Endothelial cell of umbilical vein (primary cell): ENCODE results near the gene LAMB4. TPM values are rescaled to one million over a fixed set of nuclear protein-coding genes. Genes with fewer than 3 reads are reported as not detected.

Experiments used
- BruUV-seq: library from RNA; stranded (reverse); fragments of 400-500 nt; replicated peaks from 2 replicates; lab custom pipeline; 2021; lab: Mats Ljungman, UMichigan
- CTCF ChIA-PET: fragments of 300-600, 350-600 bp; sonication (Branson Sonifier 250); formaldehyde crosslinking; loops from one replicate; lab custom pipeline; 2021; ENCODE audit warnings: antibody characterized with exemption, inconsistent platforms; lab: Charles Lee
- POLR2A ChIA-PET: fragments of 300-600, 350-600 bp; sonication (Branson Sonifier 250); formaldehyde crosslinking; loops from one replicate; lab custom pipeline; 2021; ENCODE audit warnings: antibody characterized with exemption, inconsistent platforms; lab: Charles Lee
- DNase-seq: peaks from one replicate; pipeline ENCODE4 v3.0.0-alpha.2; 2011; ENCODE audit warnings: low read depth, low spot score
- FAIRE-seq: peaks from 2 replicates; lab custom pipeline; 2011; peaks lifted over from hg19 to GRCh38; lab: Jason Lieb, UNC
- H2AFZ ChIP-seq: 2 replicates; pipeline ENCODE4 v1.6.0; 2012; ENCODE audit warnings: low read depth, low read length, control low read depth, inconsistent platforms
- H3K27ac ChIP-seq: 2 replicates; pipeline ENCODE4 v1.5.1; 2011; ENCODE audit warnings: low read depth, mild to moderate bottlenecking, control low read depth, low read length, moderate library complexity; ENCODE audit not compliant: insufficient read depth
- H3K27me3 ChIP-seq, 2 experiments: 2 replicates each; pipeline versions ENCODE4 v1.6.0 to v1.6.1; 2011; ENCODE audit warnings: low read length in 2 of 2, mixed read lengths in 1 of 2; ENCODE audit not compliant: control insufficient read depth in 2 of 2, insufficient read depth in 2 of 2
- H3K36me3 ChIP-seq, 2 experiments: 2 replicates in 1 of 2; 3 replicates in 1 of 2; pipeline ENCODE4 v1.5.1; 2011; ENCODE audit warnings: low read length in 2 of 2, mild to moderate bottlenecking in 1 of 2, moderate library complexity in 1 of 2; ENCODE audit not compliant: control insufficient read depth in 2 of 2, insufficient read depth in 2 of 2; ENCODE audit errors: extremely low read depth in 1 of 2
- H3K4me1 ChIP-seq: 3 replicates; pipeline ENCODE4 v1.5.1; 2011; ENCODE audit warnings: mild to moderate bottlenecking, low read length; ENCODE audit not compliant: control insufficient read depth, insufficient read depth; ENCODE audit errors: extremely low read depth
- H3K4me2 ChIP-seq: 2 replicates; pipeline ENCODE4 v1.6.1; 2011; ENCODE audit warnings: low read length, control low read depth, mixed read lengths; ENCODE audit not compliant: insufficient read depth
- H3K4me3 ChIP-seq, 3 experiments: fragments of 200-600 bp in 1 of 3; sonication (generic), shearing (Covaris generic) in 1 of 3; replicated peaks in 1 of 3; 2 replicates each; pipeline ENCODE4 v1.5.1; 2011 to 2016; ENCODE audit warnings: control low read depth in 3 of 3, low read length in 3 of 3, mild to moderate bottlenecking in 2 of 3, inconsistent platforms in 1 of 3, low read depth in 1 of 3, moderate library complexity in 1 of 3; ENCODE audit not compliant: insufficient read depth in 1 of 3
- H3K79me2 ChIP-seq: 2 replicates; pipeline ENCODE4 v1.6.0; 2012; ENCODE audit warnings: low read length, inconsistent platforms; ENCODE audit not compliant: control insufficient read depth, insufficient read depth
- H3K9ac ChIP-seq: replicated peaks from 2 replicates; pipeline ENCODE3; 2011; ENCODE audit warnings: low read length, control low read depth; ENCODE audit not compliant: insufficient read depth; ENCODE audit errors: extremely low read depth
- H3K9me1 ChIP-seq: replicated peaks from 3 replicates; pipeline ENCODE4 v1.6.0; 2011; ENCODE audit warnings: mild to moderate bottlenecking, low read length; ENCODE audit not compliant: control insufficient read depth, insufficient read depth; ENCODE audit errors: extremely low read depth
- H3K9me3 ChIP-seq: replicated peaks from 2 replicates; pipeline ENCODE4 v1.5.1; 2012; ENCODE audit warnings: low read length, inconsistent platforms; ENCODE audit not compliant: control insufficient read depth, insufficient read depth
- H4K20me1 ChIP-seq: replicated peaks from 2 replicates; pipeline ENCODE3; 2011; ENCODE audit warnings: mild to moderate bottlenecking, low read length; ENCODE audit not compliant: control insufficient read depth, insufficient read depth; ENCODE audit errors: extremely low read depth
- EZH2 ChIP-seq: IDR thresholded peaks from 2 replicates; pipeline ENCODE4 v1.6.1; 2012; ENCODE audit warnings: borderline replicate concordance, low read depth, mild to moderate bottlenecking, moderate library complexity, low read length, inconsistent platforms; ENCODE audit not compliant: severe bottlenecking
- FOS ChIP-seq: IDR thresholded peaks from 2 replicates; pipeline ENCODE4 v1.6.1; 2011; ENCODE audit warnings: mild to moderate bottlenecking, low read length, moderate library complexity, borderline replicate concordance; ENCODE audit not compliant: insufficient read depth
- GATA2 ChIP-seq: IDR thresholded peaks from 2 replicates; pipeline ENCODE4 v1.7.0; 2011; ENCODE audit warnings: low read depth, mild to moderate bottlenecking, moderate library complexity, mixed read lengths, low read length; ENCODE audit not compliant: insufficient read length, insufficient read depth
- JUN ChIP-seq: IDR thresholded peaks from 2 replicates; pipeline ENCODE4 v1.6.1; 2011; ENCODE audit warnings: borderline replicate concordance, low read depth; ENCODE audit not compliant: insufficient read length, insufficient read depth
- MYC ChIP-seq: IDR thresholded peaks from one replicate; pipeline ENCODE4 v1.6.1; 2011; ENCODE audit warnings: mild to moderate bottlenecking, low read depth, low read length
- POLR2A ChIP-seq: IDR thresholded peaks from 2 replicates; pipeline ENCODE4 v1.6.1; 2012; ENCODE audit warnings: low read depth, mild to moderate bottlenecking, control low read depth, low read length
- POLR2AphosphoS5 ChIP-seq: IDR thresholded peaks from 2 replicates; pipeline ENCODE4 v1.6.1; 2012; ENCODE audit warnings: low read depth, mild to moderate bottlenecking, control low read depth, low read length, moderate library complexity; ENCODE audit not compliant: insufficient read depth
- dilution Hi-C: fragments of 300-500 bp; cut with MboI; formaldehyde crosslinking; loops from one replicate; pipeline ENCODE4 v1.15.0; 2019; ENCODE audit warnings: low sequenced_read_pairs; ENCODE audit not compliant: extremely low pct_ligation_motif_present
- intact Hi-C: fragments of 100-400 bp; cut with micrococcal nuclease; formaldehyde crosslinking; loops from one replicate; pipeline ENCODE4 v1.10.0; 2022
- polyA plus RNA-seq, 4 experiments: library from polyadenylated mRNA; depleted of rRNA in 3 of 4; stranded (reverse) in 3 of 4; unstranded in 1 of 4; fragments of >200 nt; gene quantifications; 2 replicates each; pipeline versions ENCODE4 v1.2.1 to v1.2.3, GENCODE V29; 2011 to 2012; ENCODE audit warnings: missing spikeins in 1 of 4
- total RNA-seq: library from RNA; stranded (reverse); gene quantifications from 2 replicates; pipeline ENCODE4 v1.2.3, GENCODE V29; 2021
- TF ChIP-seq, protein P1 (sequence below), 2 donors: IDR thresholded peaks; 1 replicate in 1 of 2; 2 replicates in 1 of 2; pipeline ENCODE4 v1.5.1; 2011; ENCODE audit warnings: low read length in 2 of 2, mild to moderate bottlenecking in 2 of 2, moderate library complexity in 2 of 2, control low read depth in 1 of 2, inconsistent platforms in 1 of 2, low read depth in 1 of 2; ENCODE audit not compliant: insufficient read depth in 1 of 2; ENCODE audit errors: extremely low read depth in 1 of 2
- TF ChIP-seq, protein P2 (sequence below): IDR thresholded peaks from 2 replicates; pipeline ENCODE4 v1.6.1; 2011; ENCODE audit not compliant: insufficient read depth, insufficient read length

Gene LAMB4
- total and polyA plus RNA-seq, 2 donors (not counting 3 experiments of a cell fraction or from before 2014, with no cell fraction given) = 0.15 to 0.20 TPM

DNA sequence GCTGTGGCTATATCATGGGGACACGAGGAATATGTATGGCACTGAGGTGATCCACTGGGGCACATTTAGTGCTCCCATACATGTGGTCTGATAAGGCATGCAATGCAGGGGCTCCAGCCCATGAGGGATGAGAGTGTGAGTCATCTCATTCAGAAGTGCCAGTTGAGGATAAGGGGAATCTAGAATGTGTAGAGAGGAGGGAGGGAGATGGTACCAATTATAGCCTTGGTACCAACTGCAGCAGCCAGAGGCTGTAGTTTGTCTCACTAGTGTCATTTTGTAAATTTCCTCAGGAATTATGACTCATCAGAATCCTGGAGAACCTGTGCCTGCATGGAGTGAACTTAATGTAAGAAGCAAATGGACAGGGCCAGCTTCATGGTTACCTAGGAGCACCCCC is 46.2 kb downstream of the LAMB4 start:
- POLR2A ChIA-PET = no interaction called here
- DNase-seq = peak; percentile 51
- CTCF ChIA-PET = no interaction called here
- Histone ChIP-seq H3K27ac (no peak overlapping the region), H3K27me3 (no peaks in the 10 kb centered on the region), H3K79me2 (no peaks in the 10 kb centered on the region), H3K9me1 (no peaks in the 10 kb centered on the region), H4K20me1 (no peaks in the 10 kb centered on the region), H3K9me3 (no peaks in the 10 kb centered on the region), H3K36me3 (no peaks in the 10 kb centered on the region), H3K4me3 (no peak overlapping the region), H3K4me2 (peak overlapping the region; percentile 27), H3K9ac (no peak overlapping the region), H2AFZ (no peak overlapping the region), H3K4me1 (peaks cover 29% of the 10 kb centered on the region)
- no peak for TF ChIP-seq POLR2AphosphoS5
- no peak for TF ChIP-seq POLR2A
- no peak for TF ChIP-seq GATA2
- peak; percentile 72 for TF ChIP-seq JUN
- TF ChIP-seq, protein P1, sequence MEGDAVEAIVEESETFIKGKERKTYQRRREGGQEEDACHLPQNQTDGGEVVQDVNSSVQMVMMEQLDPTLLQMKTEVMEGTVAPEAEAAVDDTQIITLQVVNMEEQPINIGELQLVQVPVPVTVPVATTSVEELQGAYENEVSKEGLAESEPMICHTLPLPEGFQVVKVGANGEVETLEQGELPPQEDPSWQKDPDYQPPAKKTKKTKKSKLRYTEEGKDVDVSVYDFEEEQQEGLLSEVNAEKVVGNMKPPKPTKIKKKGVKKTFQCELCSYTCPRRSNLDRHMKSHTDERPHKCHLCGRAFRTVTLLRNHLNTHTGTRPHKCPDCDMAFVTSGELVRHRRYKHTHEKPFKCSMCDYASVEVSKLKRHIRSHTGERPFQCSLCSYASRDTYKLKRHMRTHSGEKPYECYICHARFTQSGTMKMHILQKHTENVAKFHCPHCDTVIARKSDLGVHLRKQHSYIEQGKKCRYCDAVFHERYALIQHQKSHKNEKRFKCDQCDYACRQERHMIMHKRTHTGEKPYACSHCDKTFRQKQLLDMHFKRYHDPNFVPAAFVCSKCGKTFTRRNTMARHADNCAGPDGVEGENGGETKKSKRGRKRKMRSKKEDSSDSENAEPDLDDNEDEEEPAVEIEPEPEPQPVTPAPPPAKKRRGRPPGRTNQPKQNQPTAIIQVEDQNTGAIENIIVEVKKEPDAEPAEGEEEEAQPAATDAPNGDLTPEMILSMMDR (IDR thresholded peaks at IDR 0.05; ENCODE audit: extremely low read depth in 1 of 2, insufficient read depth in 1 of 2, low read depth in 1 of 2, low read length in 2 of 2) = no peak
- TF ChIP-seq MYC = no peak
- TF ChIP-seq, protein P2, sequence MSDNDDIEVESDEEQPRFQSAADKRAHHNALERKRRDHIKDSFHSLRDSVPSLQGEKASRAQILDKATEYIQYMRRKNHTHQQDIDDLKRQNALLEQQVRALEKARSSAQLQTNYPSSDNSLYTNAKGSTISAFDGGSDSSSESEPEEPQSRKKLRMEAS = no peak
- TF ChIP-seq EZH2 = no peak
- TF ChIP-seq FOS = peak; percentile 78
- no TSS peak for BruUV-seq
- peak; percentile 38 for FAIRE-seq
- intact Hi-C loops = no loop called here
- dilution Hi-C loops = no loop called here
